Vagina (tissue), 2 donors: Measurements from ENCODE around the gene SCFD2. TPM values are rescaled to one million over a fixed set of nuclear protein-coding genes. Genes with fewer than 3 reads are reported as not detected.
"Not testable (repeated sequence)": the region's sequence is repeated elsewhere in the genome, so short reads cannot be mapped to it uniquely, and the experiment has no call there.

Experiments
- DNase-seq, 2 donors: peaks; one replicate each; pipeline ENCODE4 v3.0.0-alpha.2; 2017; ENCODE audit errors: extremely low spot score in 2 of 2
- H3K27ac ChIP-seq: fragments of 200-600 bp; sonication (generic); one replicate; pipeline ENCODE4 v1.5.1; 2019
- H3K27me3 ChIP-seq: fragments of 200-600 bp; sonication (generic); one replicate; pipeline ENCODE4 v1.5.1; 2019
- H3K36me3 ChIP-seq, 2 donors: fragments of 200-600 bp; sonication (generic); one replicate each; pipeline ENCODE4 v1.5.1; 2017 to 2019
- H3K4me1 ChIP-seq: fragments of 200-600 bp; sonication (generic); one replicate; pipeline ENCODE4 v1.5.1; 2019
- H3K4me3 ChIP-seq, 2 donors: fragments of 200-600 bp; sonication (generic); 1 replicate in 1 of 2; 2 replicates in 1 of 2; pipeline ENCODE4 v1.5.1; 2016 to 2019
- H3K9me3 ChIP-seq: fragments of 200-600 bp; sonication (generic); one replicate; pipeline ENCODE4 v1.5.1; 2019
- POLR2A ChIP-seq, 2 donors: fragments of 450-650 bp; IDR thresholded peaks; one replicate each; pipeline ENCODE4 v1.6.1; 2017; ENCODE audit warnings: antibody characterized with exemption in 2 of 2, mild to moderate bottlenecking in 2 of 2, moderate library complexity in 2 of 2
- POLR2AphosphoS5 ChIP-seq, 2 donors: sonication (generic); formaldehyde crosslinking; IDR thresholded peaks; one replicate each; pipeline ENCODE4 v1.9.0; 2017; ENCODE audit warnings: antibody characterized with exemption in 2 of 2, mild to moderate bottlenecking in 2 of 2, low read depth in 1 of 2; ENCODE audit not compliant: insufficient read depth in 1 of 2
- intact Hi-C: fragments of 100-400 bp; cut with DNase I; formaldehyde crosslinking; loops from one replicate; pipeline ENCODE4 v1.15.1; 2023
- total RNA-seq: library from RNA; depleted of rRNA; stranded (reverse); fragments of >200 nt; gene quantifications from one replicate; pipeline ENCODE4 v1.2.3, GENCODE V29; 2016
- TF ChIP-seq, protein P1 (sequence below), 3 experiments: fragments of 450-650 bp in 2 of 3; fragments of 200-600 bp in 1 of 3; sonication (generic) in 1 of 3; IDR thresholded peaks; one replicate each; pipeline ENCODE4 v1.5.1; 2017 to 2019; ENCODE audit warnings: antibody characterized with exemption in 3 of 3, mild to moderate bottlenecking in 2 of 3, moderate library complexity in 2 of 3

SCFD2 gene
- total RNA-seq, 1 donor from 2014 or later: 33.1 TPM

DNA sequence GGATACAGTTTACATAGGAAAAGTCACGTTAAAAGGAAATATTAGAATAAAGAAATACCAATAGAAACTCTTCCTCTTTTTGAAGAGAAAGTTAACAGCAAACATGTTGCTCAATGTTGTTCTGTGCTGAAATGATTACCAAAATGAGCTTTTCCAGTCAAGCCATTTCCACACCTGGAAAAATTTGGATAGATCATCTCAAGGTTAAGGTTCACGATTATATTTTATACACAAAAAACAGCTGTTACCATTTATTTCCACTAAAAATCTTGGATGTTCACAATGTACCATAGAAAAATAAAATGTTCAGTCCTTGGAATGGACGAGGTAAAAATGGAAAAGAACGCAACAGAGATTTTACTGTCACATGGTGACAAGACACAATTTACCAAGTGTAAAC is 218.7 kb downstream of the SCFD2 start:
- no peak overlapping the region for H3K4me3 ChIP-seq
- no peak for TF ChIP-seq POLR2AphosphoS5 (IDR thresholded peaks at IDR 0.05; ENCODE audit: insufficient read depth in 1 of 2, low read depth in 1 of 2)
- TF ChIP-seq, protein P1, sequence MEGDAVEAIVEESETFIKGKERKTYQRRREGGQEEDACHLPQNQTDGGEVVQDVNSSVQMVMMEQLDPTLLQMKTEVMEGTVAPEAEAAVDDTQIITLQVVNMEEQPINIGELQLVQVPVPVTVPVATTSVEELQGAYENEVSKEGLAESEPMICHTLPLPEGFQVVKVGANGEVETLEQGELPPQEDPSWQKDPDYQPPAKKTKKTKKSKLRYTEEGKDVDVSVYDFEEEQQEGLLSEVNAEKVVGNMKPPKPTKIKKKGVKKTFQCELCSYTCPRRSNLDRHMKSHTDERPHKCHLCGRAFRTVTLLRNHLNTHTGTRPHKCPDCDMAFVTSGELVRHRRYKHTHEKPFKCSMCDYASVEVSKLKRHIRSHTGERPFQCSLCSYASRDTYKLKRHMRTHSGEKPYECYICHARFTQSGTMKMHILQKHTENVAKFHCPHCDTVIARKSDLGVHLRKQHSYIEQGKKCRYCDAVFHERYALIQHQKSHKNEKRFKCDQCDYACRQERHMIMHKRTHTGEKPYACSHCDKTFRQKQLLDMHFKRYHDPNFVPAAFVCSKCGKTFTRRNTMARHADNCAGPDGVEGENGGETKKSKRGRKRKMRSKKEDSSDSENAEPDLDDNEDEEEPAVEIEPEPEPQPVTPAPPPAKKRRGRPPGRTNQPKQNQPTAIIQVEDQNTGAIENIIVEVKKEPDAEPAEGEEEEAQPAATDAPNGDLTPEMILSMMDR (IDR thresholded peaks at IDR 0.05): no peak
- no peak for TF ChIP-seq POLR2A (IDR thresholded peaks at IDR 0.05)
- H3K4me1 ChIP-seq: no peaks in the 10 kb centered on the region
- no peak overlapping the region for H3K27ac ChIP-seq
- H3K27me3 ChIP-seq: no peaks in the 10 kb centered on the region
- no peaks in the 10 kb centered on the region for H3K36me3 ChIP-seq
- intact Hi-C loops: no loop called here
- no peak for DNase-seq
- no peaks in the 10 kb centered on the region for H3K9me3 ChIP-seq

DNA sequence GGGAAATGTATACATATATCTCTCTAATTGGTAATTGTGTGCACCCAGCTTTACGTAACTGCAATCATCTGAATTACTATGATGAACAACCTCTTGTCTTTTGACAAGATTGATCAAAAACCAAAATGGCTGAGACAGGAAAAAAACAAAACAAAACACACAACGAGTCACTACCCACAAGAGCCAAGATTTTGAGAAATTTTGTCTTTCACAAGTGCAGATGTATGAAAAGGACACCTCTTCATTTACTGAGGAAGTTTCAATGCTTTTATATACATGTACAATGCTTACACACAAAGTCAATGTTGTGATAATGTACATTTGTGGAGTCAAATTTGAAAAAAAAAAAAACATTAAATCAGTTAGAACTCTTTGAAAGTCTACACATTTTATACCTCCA is 224.6 kb downstream of the SCFD2 start:
- no peak overlapping the region for H3K27ac ChIP-seq
- H3K36me3 ChIP-seq: no peaks in the 10 kb centered on the region
- H3K4me1 ChIP-seq: no peaks in the 10 kb centered on the region
- intact Hi-C loops: no loop called here
- no peak overlapping the region for H3K4me3 ChIP-seq
- H3K27me3 ChIP-seq: no peaks in the 10 kb centered on the region
- H3K9me3 ChIP-seq: no peaks in the 10 kb centered on the region
- DNase-seq: no peak
- TF ChIP-seq POLR2AphosphoS5 (IDR thresholded peaks at IDR 0.05; ENCODE audit: insufficient read depth in 1 of 2, low read depth in 1 of 2) (no peak), POLR2A (IDR thresholded peaks at IDR 0.05) (no peak)
- TF ChIP-seq, protein P1 (IDR thresholded peaks at IDR 0.05): no peak

DNA sequence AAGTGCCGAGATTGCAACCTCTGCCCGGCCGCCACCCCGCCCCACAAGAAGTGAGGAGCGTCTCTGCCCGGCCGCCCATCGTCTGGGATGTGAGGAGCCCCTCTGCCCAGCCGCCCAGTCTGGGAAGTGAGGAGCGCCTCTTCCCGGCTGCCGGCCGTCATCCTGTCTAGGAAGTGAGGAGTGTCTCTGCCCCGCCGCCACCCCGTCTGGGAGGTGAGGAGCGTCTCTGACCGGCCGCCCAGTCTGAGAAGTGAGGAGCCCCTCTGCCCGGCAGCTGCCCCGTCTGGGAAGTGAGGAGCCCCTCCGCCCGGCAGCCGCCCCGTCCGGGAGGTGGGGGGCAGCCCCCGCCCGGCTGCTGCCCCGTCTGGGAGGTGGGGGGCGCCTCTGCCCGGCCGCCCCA is 226.6 kb downstream of the SCFD2 start:
- intact Hi-C loops, H3K9me3 ChIP-seq, H3K4me3 ChIP-seq, H3K27me3 ChIP-seq, H3K4me1 ChIP-seq, DNase-seq, H3K27ac ChIP-seq, H3K36me3 ChIP-seq: not testable (repeated sequence)

DNA sequence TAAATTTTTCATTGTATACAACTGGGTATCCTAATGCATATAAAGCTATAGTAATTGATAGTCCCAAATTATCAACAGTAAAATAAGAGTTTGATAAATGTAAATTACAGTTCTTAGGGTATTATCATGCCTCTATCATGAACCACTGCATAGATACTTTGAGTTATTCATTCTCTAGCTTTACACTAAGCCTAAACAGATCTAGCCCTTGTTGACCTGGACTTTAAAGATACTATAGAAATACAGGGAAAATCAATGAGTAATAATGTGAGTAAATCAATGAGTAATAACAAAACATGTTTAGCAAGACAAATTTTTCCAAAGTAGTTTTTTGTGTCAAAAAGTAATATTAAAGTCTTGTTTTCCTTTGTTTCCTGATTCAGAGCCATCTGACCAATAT is 228.4 kb downstream of the SCFD2 start:
- TF ChIP-seq POLR2AphosphoS5 (IDR thresholded peaks at IDR 0.05; ENCODE audit: insufficient read depth in 1 of 2, low read depth in 1 of 2) (no peak), POLR2A (IDR thresholded peaks at IDR 0.05) (no peak)
- TF ChIP-seq, protein P1 (IDR thresholded peaks at IDR 0.05): no peak
- Histone ChIP-seq H3K9me3 (no peaks in the 10 kb centered on the region), H3K27ac (no peak overlapping the region), H3K4me1 (peaks cover 3% of the 10 kb centered on the region), H3K4me3 (no peak overlapping the region), H3K27me3 (no peaks in the 10 kb centered on the region), H3K36me3 (no peaks in the 10 kb centered on the region)
- intact Hi-C loops: no loop called here
- DNase-seq: no peak

DNA sequence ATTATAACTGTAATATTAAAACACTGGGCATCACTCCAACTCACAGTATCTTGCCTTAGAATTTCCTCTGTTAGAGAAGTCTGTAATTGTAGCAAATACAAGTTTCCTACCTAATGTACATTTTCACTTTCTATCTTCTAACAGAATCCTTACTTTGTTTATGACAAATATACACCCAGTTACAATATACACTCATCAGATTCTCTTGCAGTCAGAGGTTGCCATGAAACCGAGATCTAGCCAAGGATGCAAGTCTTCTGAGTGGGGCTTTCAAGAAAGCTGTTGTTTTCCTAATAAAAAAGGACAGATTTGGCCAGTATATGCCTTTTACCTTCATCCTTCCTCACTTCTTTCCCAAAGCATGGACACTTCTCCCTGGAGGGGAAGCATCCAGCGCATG is 228.9 kb downstream of the SCFD2 start:
- no peak for DNase-seq
- H3K27ac ChIP-seq: no peak overlapping the region
- no peak overlapping the region for H3K4me3 ChIP-seq
- peaks cover 4% of the 10 kb centered on the region for H3K4me1 ChIP-seq
- H3K27me3 ChIP-seq: no peaks in the 10 kb centered on the region
- TF ChIP-seq POLR2A (IDR thresholded peaks at IDR 0.05): no peak
- TF ChIP-seq, protein P1 (IDR thresholded peaks at IDR 0.05): no peak
- TF ChIP-seq POLR2AphosphoS5 (IDR thresholded peaks at IDR 0.05; ENCODE audit: insufficient read depth in 1 of 2, low read depth in 1 of 2): no peak
- no peaks in the 10 kb centered on the region for H3K9me3 ChIP-seq
- intact Hi-C loops: no loop called here
- H3K36me3 ChIP-seq: no peaks in the 10 kb centered on the region
